ENCODE data around the gene COQ10A.

The COQ10A gene

DNA sequence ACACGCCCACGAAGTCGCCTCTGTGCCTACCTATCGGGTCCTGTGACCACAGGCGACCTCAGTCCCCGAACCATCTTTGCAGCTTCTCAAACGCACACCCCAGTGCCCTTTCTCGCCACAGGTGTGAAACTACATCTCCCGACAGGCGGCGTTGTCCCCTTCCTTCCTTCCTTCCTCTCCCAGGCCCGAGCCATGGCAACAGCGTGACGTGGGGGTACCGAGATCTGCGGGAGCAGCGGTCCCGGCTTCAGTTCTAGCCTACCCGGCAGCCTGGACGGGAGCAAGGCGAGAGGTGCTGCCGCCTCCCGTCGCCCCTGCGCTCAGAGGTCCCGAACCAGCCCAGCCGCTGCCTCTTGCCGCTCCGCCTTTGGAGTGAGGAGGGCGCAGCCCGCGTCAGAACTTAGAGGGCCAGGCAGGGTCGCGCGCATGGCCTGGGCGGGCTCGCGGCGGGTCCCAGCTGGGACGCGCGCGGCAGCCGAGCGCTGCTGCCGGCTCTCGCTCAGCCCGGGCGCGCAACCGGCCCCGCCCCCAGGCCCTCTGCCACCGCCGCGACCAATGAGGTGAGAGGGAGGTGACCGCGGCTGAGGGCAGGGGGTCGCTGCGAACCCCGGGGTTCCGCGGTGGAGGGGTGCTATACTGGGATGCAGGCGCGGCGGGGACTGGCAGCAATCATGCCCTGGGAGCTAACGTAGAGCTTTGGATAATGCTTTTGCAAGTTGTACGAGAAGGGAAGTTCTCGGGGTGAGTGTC lies at the start of gene COQ10A:
COQ10A (plus strand) TSS at position 250 of the 750 bp plus-strand sequence; CDS start at position 427, 177 bp downstream.
- peak; percentile 73 to 77 for DNase-seq

DNA sequence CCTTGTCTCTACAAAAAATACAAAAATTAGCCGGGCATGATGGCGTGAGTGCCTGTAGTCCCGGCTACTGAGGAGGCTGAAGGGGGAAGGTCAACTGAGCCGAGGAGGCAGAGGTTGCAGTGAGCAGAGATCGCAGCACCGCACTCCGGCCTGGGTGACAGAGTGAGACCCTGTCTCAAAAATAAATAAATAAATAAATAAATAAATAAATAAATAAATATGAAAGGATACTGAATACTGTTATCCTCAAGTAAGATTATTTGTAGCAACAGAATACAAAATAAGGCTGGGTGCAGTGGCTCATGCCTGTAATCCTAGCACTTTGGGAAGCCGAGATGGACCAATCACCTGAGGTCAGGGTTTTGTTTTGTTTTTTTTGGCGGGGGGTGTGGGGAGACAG lies 46.9 kb upstream of the COQ10A start:
- DNase-seq = no peak

DNA sequence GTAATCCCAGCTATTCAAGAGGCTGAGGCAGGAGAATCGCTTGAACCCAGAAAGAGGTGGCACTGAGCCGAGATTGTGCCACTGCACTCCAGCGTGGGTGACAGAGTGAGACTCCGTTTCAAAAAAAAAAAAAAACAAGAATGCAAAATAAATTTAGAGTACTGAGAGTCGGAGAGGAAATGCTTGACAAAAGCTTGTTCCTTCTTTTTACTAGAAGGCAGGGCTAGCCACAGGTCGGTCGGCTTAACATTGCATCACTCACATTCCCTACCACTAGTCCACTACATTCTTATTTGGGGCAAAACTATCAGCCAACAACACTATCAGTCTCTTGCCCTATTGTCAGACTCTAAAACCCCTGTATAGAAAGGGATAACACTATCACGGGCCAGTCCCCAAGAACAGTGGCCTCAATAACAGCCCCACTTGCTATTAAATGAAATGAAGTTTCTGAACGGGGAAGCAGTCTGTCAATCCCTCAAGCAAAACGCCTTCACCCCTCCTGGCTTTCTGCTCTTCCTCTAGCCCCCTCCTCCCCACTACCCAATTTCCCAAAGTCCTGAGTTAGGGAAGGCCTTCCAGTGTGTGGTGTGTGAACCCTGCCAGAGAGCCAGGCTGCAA lies 46.0 kb upstream of the COQ10A start:
- DNase-seq = no peak

GRCh38 chr12:56221232-56221756 lies 45.4 kb upstream of the COQ10A start:
- no peak for DNase-seq

DNA sequence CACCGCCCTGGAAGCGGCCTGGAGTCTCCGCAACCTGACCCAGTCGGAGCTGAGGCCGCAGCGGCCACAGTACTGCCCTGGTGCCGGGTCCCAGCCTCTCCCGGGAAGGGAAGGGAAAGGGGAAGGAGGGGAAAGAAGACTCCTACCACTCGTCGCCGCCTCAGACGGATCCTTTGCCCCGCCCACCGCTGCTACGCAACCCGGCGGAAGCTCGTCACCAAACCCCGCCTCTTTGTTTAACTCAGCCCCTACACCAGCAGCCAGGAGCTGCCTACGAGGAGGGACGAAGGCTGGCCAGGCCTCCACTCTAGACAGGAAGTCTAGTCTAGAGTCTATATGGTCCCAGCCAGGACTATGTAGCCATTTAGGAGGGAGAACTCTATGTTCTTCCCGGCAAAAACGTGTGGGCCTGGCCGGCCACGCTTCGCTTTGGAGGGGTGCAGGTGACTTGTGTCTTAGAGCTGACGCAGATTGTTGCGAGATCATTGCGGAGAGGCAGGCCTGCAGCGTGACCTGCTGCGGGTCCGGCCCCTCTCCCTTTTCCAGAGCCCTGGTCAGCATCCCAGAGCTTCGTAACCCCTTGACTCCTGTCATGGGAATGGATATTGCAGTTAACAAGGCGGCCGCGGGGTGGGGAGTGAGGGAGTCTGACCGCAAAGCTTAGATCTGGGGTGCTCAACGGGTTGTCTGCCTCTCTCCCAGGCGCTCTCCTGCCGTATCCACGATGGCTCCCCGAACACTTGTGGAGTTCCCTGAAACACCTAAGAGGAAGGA lies 44.8 kb upstream of the COQ10A start, which contains the start of gene RNF41:
RNF41 (minus strand) TSS at position 166 of the 774 bp plus-strand sequence. CDS start 7,875 bp downstream, outside the sequence.
- peak; percentile 88 for DNase-seq

- no peak for DNase-seq
Measured at GRCh38 chr12:56222531-56222895, 44.2 kb upstream of the COQ10A start.

- DNase-seq = no peak
Measured at GRCh38 chr12:56223571-56224101, 43.1 kb upstream of the COQ10A start.

DNA sequence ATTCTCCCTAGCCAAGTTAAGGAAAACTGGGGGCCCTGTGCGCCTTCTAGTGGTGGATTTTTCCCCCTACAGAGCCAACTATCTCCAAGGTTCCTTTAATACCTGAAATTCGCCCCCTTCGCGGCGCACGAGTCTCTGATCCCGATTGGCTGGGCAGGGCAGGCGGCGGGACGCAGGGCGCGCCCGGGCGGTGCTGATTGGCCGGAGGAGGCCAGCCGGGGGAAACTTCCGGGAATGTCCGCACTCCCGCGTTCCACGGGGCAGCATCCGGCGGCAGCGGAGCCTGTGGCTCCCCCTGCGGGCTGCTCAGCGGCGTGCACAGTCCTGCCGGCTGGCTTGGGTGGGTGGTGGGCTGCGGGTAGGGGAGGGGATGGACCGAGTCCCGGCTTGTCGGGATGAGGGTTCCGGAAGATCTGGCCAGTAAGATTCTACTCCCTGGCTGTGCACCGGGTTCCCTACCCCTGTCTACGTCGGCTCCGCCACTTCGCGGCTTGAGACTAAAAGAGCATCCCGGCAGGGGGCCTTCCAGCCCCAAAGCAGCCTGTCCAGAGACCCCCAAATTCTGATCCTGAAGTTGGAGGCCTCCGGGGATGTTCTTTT lies 42.5 kb upstream of the COQ10A start, which contains the start of gene NABP2:
NABP2 (plus strand) TSS at position 241 of the 600 bp plus-strand sequence. CDS start 515 bp downstream, outside the sequence.
- DNase-seq = peak; percentile 94

DNA sequence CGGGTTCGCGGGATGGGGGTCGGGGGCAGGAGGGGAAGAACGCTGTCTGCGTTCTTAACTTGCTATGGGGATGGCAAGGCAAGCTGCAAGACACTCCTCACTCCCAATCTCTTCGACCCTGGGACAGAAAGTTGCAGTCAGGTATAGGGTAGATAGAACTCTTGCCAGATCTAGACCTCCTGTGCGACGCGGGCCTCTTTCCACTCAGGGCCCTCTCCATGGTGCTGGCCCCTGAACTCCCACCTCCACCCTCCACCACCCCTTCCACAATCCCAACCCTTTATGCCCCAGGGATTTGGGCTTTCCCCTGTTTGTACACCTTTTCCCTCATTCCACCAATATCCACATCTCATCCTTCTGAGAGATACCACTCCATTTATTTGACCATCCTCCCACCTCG lies 41.8 kb upstream of the COQ10A start:
- DNase-seq = no peak

GRCh38 chr12:56229082-56229481 lies 37.7 kb upstream of the COQ10A start:
- DNase-seq = no peak

GRCh38 chr12:56229916-56230431 lies 36.8 kb upstream of the COQ10A start, which contains the start of gene SLC39A5:
Gene SLC39A5, plus strand, starts transcription at chr12:56230051. Its CDS starts 1,224 bp downstream, at chr12:56231275.
- DNase-seq = no peak

DNA sequence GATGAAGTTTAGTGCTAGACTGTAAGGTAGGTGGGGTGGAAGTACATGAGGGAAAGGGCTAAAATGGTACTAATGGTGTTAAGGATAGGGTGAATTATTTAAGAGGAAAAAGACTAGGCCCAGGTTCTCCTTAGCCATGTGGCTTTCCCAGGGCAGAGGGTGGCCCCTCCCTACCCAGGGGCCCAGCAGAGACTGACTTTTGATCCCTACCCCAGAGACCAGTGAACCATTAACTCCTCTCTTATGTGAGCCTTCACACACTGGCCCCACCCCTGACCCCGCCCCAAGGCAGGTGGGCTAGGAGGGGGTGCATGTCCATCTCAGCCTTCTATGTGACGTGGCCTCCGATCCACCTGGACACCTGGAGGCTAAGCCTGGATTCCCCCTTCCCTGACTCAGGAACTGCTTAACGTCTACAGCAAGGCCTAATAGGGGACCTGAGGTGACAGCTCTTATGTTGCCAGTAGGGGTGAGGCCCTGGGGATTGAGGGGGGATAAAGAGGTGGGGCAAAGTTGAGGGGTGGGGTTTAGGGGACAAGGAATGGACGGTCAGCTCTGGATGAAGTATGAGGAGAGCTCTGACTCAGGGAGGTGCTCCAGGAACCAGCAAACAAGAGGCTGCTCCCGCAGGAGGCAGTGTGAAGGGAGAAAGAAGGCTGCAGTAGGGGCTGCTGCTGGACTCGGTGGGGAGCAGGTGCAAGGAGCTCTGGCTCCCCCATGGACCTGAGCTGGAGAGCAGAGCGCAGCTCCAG lies 36.1 kb upstream of the COQ10A start:
- no peak for DNase-seq

DNA sequence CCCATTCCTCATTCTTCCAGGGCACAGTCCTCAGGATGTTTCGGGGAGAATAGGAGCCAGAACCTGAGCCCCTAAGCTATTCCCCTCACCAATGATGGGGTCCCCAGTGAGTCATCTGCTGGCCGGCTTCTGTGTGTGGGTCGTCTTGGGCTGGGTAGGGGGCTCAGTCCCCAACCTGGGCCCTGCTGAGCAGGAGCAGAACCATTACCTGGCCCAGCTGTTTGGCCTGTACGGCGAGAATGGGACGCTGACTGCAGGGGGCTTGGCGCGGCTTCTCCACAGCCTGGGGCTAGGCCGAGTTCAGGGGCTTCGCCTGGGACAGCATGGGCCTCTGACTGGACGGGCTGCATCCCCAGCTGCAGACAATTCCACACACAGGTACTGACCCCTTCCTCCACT lies 35.6 kb upstream of the COQ10A start:
- DNase-seq = no peak

DNA sequence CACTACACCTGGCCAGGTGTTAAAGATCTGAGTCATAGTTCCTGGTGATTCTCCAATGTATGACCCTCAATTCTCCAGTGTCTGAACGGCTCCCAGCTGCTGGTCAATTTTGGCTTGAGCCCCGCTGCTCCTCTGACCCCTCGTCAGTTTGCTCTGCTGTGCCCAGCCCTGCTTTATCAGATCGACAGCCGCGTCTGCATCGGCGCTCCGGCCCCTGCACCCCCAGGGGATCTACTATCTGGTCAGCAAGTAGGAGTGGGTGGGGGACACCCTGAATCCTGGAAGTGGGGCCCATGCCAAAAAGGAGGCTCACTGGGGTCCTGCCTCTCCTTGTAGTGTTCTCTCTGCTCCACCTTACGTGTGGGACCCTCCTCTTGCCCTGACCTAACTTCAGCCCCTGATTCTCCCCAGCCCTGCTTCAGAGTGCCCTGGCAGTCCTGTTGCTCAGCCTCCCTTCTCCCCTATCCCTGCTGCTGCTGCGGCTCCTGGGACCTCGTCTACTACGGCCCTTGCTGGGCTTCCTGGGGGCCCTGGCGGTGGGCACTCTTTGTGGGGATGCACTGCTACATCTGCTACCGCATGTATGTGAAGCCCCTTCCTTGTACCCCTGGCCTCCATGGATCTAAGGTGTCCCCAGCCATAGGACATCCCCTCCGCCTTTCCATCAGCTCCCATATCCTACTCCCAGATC lies 31.9 kb upstream of the COQ10A start:
- DNase-seq = no peak

DNA sequence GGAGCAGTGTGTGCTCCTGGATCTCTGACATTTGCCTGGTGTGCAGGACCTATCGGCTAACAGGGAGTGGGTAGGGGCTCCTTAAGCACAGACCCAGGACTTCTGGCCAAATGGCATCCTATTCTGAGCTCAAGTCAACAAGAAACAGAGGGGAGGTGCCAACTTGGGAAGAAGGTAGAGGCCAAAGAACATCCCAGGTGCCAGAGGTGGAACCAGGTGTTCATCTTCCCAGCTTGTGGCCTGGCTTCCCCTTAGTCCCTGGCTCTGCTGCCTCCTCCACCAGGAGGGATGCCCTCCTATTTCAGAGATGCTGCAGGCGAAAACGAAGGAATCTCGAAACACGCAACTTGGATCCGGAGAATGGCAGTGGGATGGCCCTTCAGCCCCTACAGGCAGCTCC lies 30.7 kb upstream of the COQ10A start:
- no peak for DNase-seq

- DNase-seq = no peak
Measured at GRCh38 chr12:56236985-56237384, 29.8 kb upstream of the COQ10A start.

GRCh38 chr12:56237552-56237951 lies 29.2 kb upstream of the COQ10A start:
- no peak for DNase-seq

DNA sequence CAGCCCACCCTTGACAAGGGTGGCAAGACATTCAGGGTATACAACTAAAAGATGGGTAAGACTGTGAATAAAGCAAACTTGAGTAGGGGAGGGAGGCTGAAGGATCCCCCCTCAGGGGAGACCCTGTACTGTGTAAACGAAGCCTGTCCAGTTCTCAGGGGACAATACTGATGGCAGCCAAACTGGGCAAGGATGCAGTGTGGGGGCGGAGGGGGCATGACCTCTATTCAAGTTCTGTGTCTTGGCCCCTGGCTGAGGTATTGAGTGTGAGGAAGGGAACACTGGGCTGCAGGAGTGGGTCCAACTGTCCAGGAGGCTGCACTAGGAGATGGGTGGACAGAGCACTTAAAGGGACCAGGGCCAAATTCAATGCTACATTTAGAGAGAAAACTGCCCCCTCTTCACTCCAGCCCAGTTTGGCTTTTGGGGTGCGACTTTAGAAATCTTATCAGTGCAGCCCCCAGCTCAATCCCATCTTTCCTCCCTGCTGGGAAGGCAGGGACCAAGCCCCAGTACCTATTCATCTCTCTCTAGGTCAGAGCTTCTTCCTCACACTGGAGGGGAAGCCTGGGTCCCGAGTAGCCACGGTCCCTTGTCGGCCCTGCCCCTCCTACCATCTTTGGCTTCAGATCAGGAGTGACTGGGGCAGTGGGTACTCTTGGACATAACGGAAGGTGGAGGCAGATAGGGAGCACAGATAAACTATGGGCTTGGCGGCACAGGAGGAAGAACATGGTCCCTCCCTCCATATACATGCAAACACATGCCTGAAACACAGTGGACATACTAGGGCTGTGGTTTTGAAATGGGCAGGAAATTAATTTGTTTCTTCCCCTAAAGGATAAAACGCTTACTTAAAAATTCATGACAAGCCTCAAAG lies 25.1 kb upstream of the COQ10A start:
- DNase-seq = no peak

- DNase-seq = no peak
Measured at GRCh38 chr12:56242986-56243385, 23.8 kb upstream of the COQ10A start.

DNA sequence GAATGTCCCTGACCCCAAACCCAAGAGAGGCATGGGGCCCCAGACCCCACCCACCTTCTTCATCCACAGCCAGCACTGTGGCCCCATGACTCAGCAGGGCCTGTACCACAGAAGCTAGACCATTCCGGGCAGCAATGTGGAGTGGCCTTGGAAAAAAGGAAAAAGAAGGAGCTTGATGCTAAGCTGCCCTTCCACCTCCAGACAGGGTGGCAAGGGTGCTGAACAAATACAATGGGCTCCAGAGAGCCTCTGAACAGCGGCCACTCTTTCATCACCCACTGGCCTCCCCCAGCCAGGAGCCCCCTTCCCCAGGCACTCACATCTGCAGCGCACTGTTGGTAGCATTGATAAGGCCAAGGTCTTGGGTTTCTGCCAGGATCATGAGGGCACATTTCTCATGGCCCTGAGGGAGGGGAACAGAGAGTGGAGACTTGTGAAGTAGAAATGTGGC lies 23.0 kb upstream of the COQ10A start:
- no peak for DNase-seq

Data from stimulated activated CD4-positive, alpha-beta T cell treated with anti-CD3 and anti-CD28 coated beads, Interleukin-2, amount 100 ng/mL, for 48 hours (primary cell).